Measurements from ENCODE around the gene ASMTL.
"Not testable (repeated sequence)": the region's sequence is repeated elsewhere in the genome, so short reads cannot be mapped to it uniquely, and the experiment has no call there.

The ASMTL gene, protein sequence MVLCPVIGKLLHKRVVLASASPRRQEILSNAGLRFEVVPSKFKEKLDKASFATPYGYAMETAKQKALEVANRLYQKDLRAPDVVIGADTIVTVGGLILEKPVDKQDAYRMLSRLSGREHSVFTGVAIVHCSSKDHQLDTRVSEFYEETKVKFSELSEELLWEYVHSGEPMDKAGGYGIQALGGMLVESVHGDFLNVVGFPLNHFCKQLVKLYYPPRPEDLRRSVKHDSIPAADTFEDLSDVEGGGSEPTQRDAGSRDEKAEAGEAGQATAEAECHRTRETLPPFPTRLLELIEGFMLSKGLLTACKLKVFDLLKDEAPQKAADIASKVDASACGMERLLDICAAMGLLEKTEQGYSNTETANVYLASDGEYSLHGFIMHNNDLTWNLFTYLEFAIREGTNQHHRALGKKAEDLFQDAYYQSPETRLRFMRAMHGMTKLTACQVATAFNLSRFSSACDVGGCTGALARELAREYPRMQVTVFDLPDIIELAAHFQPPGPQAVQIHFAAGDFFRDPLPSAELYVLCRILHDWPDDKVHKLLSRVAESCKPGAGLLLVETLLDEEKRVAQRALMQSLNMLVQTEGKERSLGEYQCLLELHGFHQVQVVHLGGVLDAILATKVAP

DNA sequence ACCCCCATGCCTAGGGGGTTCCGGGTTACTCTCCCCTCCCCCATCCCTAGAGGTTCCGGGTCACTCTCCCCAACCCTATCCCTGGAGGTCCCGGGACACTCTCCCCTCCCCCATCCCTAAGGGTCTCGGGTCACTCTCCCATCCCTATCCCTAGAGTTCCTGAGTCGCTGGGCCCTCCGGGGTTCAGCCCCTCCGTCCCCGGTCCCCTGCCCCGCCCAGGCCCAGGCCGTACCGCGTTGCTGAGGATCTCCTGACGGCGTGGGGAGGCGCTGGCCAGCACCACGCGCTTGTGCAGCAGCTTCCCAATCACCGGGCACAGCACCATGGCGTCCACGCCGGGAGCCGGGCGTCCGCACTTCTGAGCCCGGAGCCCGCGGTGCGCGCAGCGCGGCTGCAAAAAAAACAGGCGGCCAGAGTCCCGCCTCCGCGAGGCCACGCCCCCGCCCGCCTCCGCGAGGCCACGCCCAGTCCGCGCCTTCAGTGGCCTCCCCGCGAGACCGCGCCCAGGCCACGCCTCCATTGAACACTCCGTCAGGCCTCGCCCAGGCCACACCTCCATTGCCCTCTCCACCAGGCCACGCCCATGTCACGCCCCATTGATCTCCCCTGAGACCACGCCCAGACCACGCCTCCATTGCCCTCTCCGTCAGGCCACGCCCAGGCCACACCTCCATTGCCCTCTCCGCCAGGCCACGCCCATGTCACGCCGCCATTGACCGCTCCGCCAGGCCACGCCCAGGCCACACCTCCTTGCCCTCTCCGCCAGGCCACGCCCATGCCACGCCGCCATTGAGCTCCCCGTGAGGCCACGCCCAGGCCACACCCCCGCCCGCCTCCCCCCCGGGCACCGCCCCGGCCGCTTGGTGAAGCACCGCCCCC, at the start of gene ASMTL:
Gene ASMTL, minus strand, starts transcription at position 394 of the 879 bp plus-strand sequence. Its CDS starts 69 bp downstream, at position 325.
- DNase-seq = no peak

DNA sequence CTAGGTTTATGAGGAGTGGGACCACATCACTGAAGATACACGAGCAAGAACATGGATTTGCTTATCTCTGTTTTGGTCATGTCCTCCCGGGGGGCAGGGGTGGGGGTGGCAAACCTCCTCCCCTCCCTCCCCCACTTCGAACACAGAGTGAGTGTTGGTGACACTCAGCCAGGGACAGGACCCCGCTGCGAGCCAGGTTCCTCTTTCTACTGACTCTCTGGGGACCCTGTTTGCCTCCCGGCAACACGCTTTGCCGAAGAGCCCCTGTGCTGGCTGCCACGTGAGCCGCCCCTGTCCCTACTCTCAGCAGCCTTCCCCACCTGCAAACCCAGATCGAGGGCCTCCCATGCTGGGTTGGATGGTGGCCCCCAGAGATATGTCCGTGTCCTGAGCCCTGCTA, 49.5 kb upstream of the ASMTL start:
- no peak for DNase-seq

DNA sequence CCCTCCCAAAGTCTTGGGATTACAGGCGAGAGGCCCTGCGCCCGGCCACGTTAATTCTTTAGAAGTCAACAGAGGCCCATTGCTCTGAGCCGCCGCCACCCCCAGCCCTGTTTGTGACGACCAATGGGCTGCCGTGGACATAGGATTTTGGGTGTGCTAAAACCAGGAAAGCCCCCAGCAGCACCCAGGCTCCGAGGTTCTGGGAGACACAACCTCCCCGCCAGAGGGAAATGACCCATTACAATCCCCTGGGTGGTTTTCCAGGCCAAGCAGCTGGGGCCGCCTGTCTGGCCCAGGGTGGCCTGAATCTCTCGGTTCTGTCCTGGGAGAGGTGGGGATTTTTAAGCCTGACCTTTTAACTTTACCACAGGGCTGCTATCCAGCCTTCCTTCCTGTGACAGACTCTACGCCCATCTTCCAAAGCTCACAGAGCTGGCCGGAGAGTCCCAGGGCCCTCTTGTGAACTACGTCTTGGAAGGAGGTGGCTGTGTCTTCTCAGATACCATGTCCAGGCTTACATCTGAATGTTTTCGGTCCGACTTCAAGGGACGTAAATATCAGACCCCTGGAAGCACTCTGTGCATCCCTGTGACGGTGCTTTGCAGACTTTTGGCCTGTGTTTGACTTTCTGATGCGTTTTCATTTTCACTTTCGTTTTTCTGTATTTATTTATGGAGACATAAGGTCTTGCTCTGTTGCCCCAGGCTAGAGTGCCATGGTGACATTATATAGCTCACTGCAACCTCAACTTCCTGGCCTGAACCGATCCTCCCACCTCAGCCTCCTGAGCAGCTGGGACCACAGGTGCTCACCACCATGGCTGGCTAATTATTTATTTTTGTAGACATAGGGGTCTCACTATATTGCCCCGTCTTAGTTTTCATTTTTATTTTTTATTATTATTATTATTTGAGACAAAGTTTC, 48.3 kb upstream of the ASMTL start:
- DNase-seq = no peak

DNA sequence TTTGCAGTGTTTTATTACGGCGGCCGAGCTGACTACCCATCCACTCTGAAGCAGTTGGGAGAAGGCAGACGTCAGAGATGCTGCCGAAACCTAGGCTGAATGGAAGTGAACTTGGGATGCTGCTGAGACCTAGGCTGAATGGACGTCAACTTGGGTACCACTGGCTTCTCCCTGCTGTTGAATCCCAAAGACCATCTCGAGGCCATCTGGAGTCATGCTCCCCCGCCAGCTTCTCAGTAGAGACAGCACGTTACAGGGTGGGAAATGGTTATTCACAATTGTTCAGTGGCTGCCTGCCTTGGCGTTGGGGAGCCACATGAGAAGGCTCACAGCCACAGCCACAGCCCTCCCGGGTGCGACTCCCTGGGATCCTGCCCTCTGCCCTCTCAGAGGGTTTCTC, 43.4 kb upstream of the ASMTL start:
- DNase-seq = no peak

DNA sequence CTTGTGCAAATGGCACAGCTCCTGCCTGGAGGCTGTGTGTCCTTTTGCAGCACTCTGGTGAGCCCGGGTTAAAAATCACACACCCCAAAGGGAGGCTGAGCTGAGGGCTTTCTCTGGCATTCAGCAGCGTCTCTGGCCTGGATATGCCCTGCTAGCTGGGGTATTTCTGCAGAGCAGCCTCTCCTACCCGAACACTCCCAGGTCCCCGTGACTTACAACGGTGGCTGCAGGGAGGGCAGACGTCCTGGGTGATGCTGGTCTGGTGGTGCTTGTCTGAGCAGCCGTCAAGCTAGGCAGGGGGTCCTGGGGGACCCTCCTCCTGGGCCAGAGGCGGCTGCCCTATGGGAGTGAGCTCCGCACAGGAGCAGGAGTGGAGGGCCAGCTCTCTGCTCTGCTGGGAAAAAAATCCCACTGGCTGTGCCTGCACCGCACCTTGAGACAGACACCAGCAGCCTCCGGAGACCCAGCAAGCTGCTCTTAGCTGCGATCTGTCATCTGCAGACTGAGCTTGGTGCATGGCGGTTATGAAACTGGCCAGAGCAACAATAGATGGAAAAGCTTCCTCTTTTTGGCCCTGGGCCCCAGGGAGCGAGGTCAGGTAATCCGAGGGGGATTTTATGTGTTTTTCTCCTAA, 41.3 kb upstream of the ASMTL start:
- no peak for DNase-seq

DNA sequence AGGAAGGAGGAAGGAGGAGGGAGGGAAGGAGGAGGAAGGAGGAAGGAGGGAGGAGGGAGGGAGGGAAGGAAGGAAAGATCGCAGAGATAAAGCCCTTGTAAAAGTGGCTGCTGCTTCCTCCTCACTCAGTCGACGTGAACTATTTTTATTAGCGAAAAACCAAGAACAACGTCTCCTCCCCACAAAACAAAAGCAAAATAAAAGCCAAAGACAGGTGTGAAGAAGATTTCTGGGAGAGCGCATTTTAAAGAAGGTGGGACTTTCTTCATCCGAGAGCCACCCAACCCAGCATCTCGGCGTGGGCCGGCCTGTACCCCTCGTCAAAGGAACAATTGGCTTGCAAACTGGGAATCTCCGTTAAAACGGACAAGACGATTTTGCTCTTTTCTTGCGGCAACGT, 40.7 kb upstream of the ASMTL start:
- no peak for DNase-seq

DNA sequence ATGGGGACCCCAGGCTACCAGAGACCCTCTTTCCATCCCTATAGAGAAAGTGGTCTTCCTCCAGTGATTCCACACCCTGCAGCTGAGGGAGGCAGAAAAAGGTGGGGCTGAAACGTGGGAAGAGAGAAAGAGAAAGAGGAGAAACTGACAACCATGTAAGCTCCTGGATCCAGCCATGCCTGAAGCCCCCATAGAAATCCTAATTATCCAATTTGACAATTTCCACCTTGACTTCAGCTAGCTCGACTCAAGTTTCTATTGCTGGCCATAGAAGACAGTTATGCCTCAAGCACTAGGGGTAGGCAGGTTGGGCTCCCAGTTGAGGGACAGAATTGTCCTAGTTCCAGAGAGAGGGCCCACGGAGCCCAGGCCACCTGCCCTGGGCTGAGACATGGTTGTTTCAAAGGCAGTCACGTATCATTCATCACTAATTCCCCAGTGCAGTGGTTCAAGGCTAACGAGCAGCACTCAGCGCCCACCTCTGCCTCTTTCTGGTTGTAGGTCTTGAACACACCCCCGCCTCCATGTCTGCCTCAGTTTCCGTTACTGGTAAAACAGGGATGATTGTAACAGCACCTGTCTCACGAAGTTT, 39.8 kb upstream of the ASMTL start:
- DNase-seq = no peak

DNA sequence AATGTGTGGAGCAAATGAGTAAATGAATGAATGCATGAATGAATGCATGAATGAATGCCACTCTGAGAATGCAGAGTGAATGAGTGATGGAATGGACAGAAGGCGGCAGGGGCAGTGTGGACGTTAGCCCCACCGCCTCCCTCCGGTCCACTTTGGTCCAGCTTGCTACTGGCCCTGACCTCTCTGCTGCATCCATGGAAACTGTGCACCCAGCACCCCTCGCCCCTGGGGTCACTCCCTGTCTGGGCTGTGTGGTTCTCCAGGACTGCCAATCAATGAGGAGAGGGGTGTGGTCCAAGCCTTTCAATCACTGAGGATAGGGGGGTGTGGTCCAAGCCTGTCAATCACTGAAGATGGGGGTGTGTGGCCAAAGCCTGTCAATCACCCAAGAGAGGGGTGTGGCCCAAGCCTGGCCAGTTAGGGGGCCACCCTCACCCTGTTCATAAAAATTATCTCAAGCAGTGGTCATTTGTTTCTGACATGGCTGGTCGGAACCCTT, 39.2 kb upstream of the ASMTL start:
- no peak for DNase-seq

DNA sequence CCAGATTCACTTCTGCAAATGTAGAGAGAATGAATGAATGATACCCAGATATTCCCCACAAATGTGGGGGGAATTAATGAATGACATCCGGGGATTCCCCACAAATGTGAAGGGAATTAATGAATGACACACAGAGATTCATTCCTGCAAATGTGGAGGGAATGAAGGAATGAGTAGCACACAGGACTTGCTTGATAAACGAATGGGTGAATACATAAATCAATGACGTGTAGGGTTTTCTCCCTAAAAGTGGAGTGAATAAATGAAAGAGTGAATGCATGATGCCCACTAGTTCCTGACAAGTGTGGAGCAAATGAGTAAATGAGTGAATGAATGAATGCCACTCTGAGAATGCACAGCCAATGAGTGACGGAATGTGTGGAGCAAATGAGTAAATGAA, 38.5 kb upstream of the ASMTL start:
- not testable (repeated sequence) for DNase-seq

DNA sequence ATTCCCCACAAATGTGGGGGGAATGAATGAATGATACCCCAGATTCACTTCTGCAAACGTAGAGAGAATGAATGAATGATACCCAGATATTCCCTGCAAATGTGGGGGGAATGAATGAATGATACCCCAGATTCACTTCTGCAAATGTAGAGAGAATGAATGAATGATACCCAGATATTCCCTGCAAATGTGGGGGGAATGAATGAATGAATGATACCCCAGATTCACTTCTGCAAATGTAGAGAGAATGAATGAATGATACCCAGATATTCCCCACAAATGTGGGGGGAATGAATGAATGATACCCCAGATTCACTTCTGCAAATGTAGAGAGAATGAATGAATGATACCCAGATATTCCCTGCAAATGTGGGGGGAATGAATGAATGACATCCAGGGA, 38.0 kb upstream of the ASMTL start:
- not testable (repeated sequence) for DNase-seq

DNA sequence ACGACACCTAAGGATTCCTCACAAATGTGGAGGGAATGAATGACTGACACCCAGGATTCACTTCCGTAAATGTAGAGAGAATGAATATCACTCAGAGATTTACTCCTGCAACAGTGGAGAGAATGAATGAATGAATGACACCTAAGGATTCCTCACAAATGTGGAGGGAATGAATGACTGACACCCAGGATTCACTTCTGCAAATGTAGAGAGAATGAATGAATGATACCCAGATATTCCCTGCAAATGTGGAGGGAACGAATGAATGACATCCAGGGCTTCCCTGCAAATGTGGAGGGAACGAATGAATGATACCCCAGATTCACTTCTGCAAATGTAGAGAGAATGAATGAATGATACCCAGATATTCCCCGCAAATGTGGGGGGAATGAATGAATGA, 36.6 kb upstream of the ASMTL start:
- DNase-seq = not testable (repeated sequence)

DNA sequence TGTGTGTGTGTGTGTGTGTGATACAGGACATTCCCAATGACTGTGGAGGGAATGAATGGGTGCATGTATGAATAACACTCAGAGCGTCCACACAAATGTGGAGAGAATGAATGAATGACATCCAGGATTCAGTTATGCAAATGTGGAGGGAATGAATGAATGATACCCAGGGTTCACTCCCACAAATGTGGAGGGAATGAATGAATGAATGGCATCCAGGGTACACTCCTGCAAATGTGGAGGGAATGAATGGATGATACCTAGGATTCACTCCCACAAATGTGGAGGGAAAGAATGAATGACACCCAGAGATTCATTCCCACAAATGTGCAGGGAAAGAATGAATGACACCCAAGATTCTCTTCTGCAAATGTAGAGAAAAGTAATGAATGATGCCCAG, 36.0 kb upstream of the ASMTL start:
- DNase-seq = no peak

DNA sequence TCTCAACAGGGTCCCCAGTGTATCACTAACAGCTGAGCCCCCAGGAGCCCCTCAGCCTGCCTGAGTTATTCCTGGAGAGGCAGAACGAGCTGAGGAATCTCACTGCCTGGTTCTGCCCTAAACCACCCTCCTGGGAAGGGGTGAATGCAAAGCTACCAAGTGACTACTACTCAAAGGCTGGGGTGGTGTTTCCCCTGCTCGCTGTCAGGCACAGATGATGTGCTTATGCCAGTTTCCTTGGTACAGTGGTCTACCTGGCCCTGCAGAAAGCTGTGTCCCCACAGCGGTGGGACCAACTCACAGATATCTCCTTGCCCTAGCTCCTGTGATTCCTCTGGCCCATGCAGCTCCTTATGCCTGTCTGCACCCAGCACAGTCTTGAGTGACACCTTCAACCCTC, 35.4 kb upstream of the ASMTL start:
- DNase-seq = no peak

DNA sequence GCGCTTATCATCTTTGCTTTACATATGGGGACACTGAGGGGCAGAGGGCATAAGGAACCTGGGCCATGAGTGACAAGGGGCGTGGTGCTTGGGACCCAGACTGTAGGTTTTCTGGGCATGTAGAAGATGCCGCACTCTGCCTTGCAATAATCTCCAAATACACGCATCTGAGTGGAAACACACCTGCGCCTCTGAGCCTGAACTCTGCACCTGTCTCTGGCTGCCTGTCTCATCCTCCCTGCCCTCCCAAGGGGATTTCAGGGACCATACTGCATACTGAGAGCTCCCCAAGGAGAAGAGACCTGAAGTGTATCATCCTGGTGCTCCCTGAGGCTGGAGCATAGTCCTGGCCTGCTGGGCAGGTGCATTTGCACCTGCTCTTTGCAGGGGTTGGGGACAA, 34.7 kb upstream of the ASMTL start:
- DNase-seq = no peak

DNA sequence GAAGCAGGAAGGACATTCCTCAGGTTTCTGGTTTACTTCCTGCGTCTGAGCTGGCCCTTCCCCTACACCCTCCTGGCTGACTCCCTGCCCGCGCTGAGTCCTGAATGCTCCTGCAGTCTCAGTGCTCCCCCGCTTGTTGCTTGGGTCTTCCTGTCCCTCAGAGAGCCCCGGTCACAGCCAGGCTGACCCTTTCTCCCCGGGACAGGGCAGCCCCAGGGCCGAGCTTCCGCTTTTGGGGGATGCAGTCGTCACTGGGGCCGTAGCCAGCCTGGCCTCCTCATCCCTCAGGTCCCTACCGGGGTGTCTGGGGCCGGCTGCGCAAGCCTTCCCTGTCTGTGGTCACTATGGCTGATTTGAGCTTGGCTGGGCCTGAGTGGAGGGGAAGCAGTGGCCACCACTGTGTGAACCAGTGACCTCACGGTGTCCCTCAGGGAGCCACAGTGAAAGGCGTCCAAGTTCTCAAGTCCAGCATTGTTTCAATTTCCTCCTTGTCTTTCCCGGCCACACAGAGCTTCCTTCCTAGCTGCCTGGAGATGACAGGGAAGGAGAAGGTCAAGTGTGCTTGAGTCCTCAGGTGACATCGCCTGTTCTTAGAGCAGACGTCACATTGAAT, 34.1 kb upstream of the ASMTL start:
- no peak for DNase-seq

DNA sequence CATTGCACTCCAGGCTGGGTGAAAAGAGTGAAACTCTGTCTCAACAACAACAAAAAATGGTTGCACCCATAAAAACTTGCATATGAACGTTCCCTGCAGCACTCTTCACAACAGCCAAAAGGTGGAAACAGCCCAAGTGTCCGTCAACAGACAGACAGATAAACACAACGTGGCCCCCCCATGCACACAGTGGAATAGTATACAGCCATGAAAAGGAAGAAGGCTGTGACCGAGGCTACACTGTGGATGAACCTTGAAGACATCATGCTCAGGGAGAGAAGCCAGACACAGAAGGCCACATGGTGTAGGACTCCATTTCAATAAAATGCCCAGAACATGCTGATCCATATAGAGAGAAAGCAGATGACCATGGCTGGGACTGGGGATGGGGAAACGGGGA, 33.5 kb upstream of the ASMTL start:
- DNase-seq = no peak

DNA sequence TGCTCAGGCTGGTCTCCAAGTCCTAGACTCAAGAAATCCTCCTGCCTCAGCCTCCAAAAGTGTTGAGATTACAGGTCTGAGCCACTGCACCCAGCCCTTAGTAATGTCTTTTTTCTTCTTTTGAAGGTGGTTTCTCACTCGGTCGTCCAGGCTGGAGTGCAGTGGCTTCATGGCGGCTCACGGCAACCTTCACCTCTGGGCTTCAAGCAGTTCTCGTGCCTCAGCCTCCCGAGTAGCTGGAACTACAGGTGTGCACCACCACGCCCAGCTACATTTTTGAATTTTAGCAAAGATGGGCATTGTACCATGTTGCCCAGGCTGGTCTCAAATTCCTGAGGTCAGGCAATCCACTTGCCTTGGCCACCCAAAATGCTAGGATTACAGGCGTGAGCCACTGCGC, 32.3 kb upstream of the ASMTL start:
- no peak for DNase-seq

DNA sequence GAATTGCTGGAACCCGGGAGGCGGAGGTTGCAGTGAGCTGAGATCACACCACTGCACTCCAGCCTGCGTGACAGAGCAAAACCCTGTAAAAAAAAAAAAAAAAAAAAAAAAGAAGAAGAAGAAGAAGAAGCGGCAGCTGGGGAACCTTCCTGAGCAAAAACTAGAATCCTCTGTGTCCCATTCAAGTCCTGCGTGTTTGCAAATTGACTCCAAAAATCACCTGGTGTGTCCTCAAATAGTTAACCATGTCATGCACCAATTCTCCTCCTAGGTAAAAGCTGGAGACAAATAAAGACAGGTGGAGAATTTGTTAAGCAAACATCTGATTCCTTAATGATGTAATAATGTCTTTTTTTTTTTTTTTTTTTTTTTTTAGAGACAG, 31.9 kb upstream of the ASMTL start:
- DNase-seq = no peak

DNA sequence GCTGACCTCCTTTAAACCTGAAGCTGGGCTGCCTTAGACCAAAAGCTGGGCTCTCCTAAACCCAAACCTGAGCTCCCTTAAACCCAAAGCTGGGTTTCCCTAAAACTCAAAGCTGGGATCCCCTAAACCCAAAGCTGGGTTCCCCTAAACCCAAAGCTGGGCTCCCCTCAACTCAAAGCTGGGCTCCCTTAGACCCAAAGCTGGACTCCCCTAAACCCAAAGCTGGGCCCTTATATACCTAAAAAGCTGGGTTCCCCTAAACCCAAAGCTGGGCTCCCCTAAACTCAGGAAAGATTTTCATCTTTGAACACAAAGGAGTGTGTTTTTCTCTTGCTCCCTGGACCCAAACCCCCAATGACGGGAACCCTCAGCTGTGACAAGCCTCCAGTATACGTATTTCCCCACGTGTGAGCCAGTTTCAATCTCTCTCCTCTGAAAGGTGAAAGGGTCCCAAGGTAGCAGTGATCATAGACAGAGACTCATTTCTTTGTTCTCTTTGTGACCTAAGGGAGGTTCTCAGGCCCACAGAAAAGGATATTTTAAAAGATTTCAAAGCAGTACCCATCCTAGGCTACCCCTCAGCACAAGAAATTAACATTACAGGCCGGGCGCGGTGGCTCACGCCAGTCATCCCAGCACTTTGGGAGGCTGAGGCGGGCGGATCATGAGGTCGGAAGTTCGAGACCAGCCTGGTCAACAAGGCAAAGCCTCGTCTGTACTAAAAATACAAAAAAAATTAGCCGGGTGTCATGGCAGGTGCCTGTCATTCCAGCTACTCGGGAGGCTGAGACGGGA, 31.3 kb upstream of the ASMTL start:
- DNase-seq = no peak

DNA sequence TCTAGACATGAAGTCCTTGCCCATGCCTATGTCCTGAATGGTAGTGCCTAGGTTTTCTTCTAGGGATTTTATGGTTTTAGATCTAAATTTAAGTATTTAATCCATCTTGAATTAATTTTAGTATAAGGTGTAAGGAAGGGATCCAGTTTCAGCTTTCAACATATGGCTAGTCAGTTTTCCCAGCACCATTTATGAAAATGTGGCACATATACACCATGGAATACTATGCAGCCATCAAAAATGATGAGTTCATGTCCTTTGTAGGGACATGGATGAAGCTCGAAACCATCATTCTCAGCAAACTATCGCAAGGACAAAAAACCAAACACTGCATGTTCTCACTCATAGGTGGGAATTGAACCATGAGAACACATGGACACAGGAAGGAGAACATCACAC, 29.8 kb upstream of the ASMTL start:
- DNase-seq = not testable (repeated sequence)
